Activated CD8-positive, alpha-beta T cell treated with anti-CD3 and anti-CD28 coated beads, Interleukin-2, amount 10 ng/mL, durations not matched to agents 7 days and 5 days (primary cell): ENCODE data around the gene OR14C36. TPM values are rescaled to one million over a fixed set of nuclear protein-coding genes. Genes with fewer than 3 reads are reported as not detected.
"Not testable (repeated sequence)": the region's sequence is repeated elsewhere in the genome, so short reads cannot be mapped to it uniquely, and the experiment has no call there.

ENCODE experiments used
- ATAC-seq: fragments of 150-1000 bp; cut with Tn5 transposase; one replicate; pipeline ENCODE4 v1.10.0; 2021; ENCODE audit warnings: moderate library complexity
- CTCF ChIA-PET: fragments of 350-600 bp; sonication (Branson Sonifier 250); formaldehyde crosslinking; loops from one replicate; lab custom pipeline; 2021; ENCODE audit warnings: antibody characterized with exemption; lab: Charles Lee
- POLR2A ChIA-PET: fragments of 350-600 bp; sonication (Branson Sonifier 250); formaldehyde crosslinking; loops from one replicate; lab custom pipeline; 2021; ENCODE audit warnings: antibody characterized with exemption; lab: Charles Lee
- DNase-seq: peaks from one replicate; pipeline ENCODE4 v3.0.0-alpha.2; 2020
- H3K27ac Mint-ChIP-seq: one replicate; pipeline ENCODE4 v1.8.0; 2021; ENCODE audit warnings: mild to moderate bottlenecking, mixed read lengths
- H3K27me3 Mint-ChIP-seq: one replicate; pipeline ENCODE4 v1.8.0; 2021; ENCODE audit warnings: low read depth, mixed read lengths
- H3K36me3 Mint-ChIP-seq: one replicate; pipeline ENCODE4 v1.8.0; 2021; ENCODE audit warnings: low read depth, mixed read lengths
- H3K4me1 Mint-ChIP-seq: one replicate; pipeline ENCODE4 v1.8.0; 2021; ENCODE audit warnings: low read depth, mixed read lengths
- H3K4me3 Mint-ChIP-seq: one replicate; pipeline ENCODE4 v1.8.0; 2021; ENCODE audit warnings: mild to moderate bottlenecking, mixed read lengths
- H3K9me3 Mint-ChIP-seq: one replicate; pipeline ENCODE4 v1.8.0; 2022; ENCODE audit warnings: mixed read lengths; ENCODE audit not compliant: insufficient read depth
- total RNA-seq, 2 experiments: library from RNA; stranded (reverse); gene quantifications; one replicate each; pipeline ENCODE4 v1.2.3, GENCODE V29; 2021

OR14C36 gene, protein sequence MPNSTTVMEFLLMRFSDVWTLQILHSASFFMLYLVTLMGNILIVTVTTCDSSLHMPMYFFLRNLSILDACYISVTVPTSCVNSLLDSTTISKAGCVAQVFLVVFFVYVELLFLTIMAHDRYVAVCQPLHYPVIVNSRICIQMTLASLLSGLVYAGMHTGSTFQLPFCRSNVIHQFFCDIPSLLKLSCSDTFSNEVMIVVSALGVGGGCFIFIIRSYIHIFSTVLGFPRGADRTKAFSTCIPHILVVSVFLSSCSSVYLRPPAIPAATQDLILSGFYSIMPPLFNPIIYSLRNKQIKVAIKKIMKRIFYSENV
- not detected for total RNA-seq

DNA sequence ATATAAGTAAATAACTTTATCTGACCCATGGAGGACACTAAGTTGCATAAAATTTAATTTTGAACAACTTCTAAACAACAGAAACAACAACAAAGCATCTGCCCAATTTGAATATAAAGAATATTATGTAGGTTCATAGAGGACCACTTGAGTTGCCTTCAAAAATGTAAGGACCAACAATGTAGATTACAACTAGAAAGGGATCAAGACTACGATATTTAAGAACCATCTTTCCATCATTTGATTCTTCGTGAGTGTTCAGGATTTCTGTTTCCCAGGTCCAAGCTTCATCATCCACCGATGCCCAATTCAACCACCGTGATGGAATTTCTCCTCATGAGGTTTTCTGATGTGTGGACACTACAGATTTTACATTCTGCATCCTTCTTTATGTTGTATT is at the start of gene OR14C36:
TSS of gene OR14C36 (plus strand) at position 301 of the 400 bp plus-strand sequence. CDS start at position 301, 0 bp downstream.
- no peaks in the 10 kb centered on the region for H3K9me3 Mint-ChIP-seq
- no peaks in the 10 kb centered on the region for H3K4me1 Mint-ChIP-seq
- CTCF ChIA-PET: no interaction called here
- H3K27me3 Mint-ChIP-seq: no peaks in the 10 kb centered on the region
- no peak within 1 kb of the TSS for H3K4me3 Mint-ChIP-seq
- no peaks in the 10 kb centered on the region for H3K36me3 Mint-ChIP-seq
- POLR2A ChIA-PET: no interaction called here
- DNase-seq: no peak
- ATAC-seq: no peak
- no peak within 1 kb of the TSS for H3K27ac Mint-ChIP-seq

DNA sequence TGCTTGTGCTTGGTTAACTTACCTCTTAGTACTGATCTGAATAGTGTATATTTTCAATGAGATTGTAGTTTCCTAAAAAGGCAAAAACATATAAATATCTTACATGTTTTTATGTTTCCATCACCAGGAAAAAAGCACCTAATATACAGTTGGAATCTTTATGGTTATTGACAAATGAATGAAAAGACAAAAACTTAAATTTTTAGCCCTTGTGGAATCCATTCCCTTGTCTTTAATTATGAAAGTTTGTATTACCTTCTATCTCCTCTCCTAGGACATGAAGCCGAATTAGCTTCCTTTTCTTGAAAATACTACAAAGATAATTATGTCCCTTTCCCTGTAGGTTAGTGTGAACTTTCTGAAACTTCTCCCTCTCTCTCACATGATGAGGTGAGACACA is 45.3 kb upstream of the OR14C36 start, which contains the start of gene OR2T12:
TSS of gene OR2T12 (minus strand) at position 101 of the 400 bp plus-strand sequence. CDS start 7,846 bp downstream, outside the sequence.
- DNase-seq: no peak
- no peaks in the 10 kb centered on the region for H3K9me3 Mint-ChIP-seq
- CTCF ChIA-PET: no interaction called here
- H3K4me3 Mint-ChIP-seq: no peak within 1 kb of the TSS
- no peak for ATAC-seq
- no peak within 1 kb of the TSS for H3K27ac Mint-ChIP-seq
- H3K4me1 Mint-ChIP-seq: no peaks in the 10 kb centered on the region
- no peaks in the 10 kb centered on the region for H3K36me3 Mint-ChIP-seq
- POLR2A ChIA-PET: no interaction called here
- H3K27me3 Mint-ChIP-seq: no peaks in the 10 kb centered on the region

DNA sequence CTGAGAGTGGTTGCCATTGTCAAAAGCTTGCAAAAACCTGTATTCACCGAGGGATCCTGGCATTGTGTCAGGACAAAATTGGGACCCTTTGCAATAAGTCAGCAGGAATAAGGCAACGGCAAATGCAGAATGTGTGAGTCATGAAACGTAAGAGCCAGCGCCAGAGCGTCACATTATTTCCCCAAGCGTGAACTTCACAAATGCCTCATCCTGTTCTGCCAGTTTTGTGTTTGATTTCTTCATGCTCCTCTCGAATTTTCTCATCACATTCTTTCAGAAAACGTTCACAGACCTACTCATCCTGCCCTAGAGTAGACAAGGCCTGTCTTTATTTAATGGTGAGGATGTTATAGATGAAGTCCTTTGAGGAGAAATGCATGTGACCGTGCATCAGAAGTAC is 42.9 kb upstream of the OR14C36 start:
- H3K4me3 Mint-ChIP-seq, H3K9me3 Mint-ChIP-seq, DNase-seq, H3K4me1 Mint-ChIP-seq, H3K36me3 Mint-ChIP-seq, POLR2A ChIA-PET, CTCF ChIA-PET, ATAC-seq, H3K27ac Mint-ChIP-seq, H3K27me3 Mint-ChIP-seq: not testable (repeated sequence)

DNA sequence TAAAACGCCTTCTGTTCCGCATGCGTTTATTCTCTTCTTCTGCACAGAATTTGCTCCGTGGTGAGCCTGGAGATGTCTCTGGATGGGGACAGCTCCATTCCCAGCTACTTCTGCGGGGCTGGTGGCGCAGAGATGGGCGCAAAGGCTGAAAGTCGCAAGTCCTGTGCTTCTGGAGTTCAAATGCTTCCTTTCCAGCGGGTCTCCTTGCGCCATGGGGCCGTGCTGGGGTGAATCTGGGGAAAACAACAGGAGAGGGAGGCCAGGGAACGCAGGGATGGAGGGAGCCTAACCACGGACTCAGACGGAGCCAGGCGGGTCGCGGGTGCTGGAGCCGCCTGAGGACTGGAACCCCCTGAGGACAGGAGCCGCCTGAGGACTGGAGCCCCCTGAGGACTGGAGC is 42.5 kb upstream of the OR14C36 start:
- DNase-seq: no peak
- Mint-ChIP-seq H3K27ac (no peak overlapping the region), H3K4me1 (no peaks in the 10 kb centered on the region), H3K27me3 (no peaks in the 10 kb centered on the region), H3K9me3 (no peaks in the 10 kb centered on the region), H3K36me3 (no peaks in the 10 kb centered on the region), H3K4me3 (no peak overlapping the region)
- ATAC-seq: no peak
- ChIA-PET POLR2A (no interaction called here), CTCF (no interaction called here)

DNA sequence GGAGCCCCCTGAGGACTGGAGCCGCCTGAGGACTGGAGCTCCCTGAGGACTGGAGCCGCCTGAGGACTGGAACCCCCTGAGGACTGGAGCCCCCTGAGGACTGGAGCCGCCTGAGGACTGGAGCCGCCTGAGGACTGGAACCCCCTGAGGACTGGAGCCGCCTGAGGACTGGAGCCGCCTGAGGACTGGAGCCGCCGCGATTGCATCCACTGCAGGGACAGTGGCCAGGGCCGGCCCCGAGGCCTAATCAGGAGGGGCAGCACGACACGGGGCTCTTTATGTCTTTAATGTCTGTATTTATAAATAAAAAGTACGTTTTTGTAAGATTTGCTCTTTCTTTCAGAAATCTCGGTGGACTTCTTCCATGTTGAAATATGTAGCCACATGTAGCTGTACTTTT is 41.8 kb upstream of the OR14C36 start:
- CTCF ChIA-PET, H3K27ac Mint-ChIP-seq, DNase-seq, H3K36me3 Mint-ChIP-seq, H3K4me1 Mint-ChIP-seq, H3K4me3 Mint-ChIP-seq, H3K9me3 Mint-ChIP-seq, ATAC-seq, H3K27me3 Mint-ChIP-seq, POLR2A ChIA-PET: not testable (repeated sequence)

DNA sequence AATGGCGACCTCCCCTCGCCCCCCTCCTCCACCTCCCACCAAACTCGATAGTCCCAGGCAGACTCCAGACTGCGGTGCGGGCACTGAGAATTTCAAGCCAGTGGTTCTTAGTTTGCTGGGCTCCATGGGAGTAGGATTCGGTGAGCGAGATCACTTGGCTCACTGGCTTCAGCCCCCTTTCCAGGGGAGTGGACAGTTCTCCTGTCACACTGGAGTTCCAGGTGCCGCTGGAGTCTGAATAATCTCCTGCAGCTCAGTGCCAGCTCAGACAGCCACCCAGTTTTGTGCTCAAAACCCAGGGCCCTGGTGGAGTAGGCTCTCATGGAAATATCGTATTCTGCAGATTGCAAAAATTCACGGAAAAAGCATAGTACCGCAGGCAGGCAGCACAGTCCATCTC is 31.8 kb upstream of the OR14C36 start:
- peaks cover 4% of the 10 kb centered on the region for H3K9me3 Mint-ChIP-seq
- ChIA-PET POLR2A (no interaction called here), CTCF (no interaction called here)
- H3K27me3 Mint-ChIP-seq: no peaks in the 10 kb centered on the region
- no peaks in the 10 kb centered on the region for H3K4me1 Mint-ChIP-seq
- no peak overlapping the region for H3K4me3 Mint-ChIP-seq
- DNase-seq (no peak), ATAC-seq (no peak)
- H3K27ac Mint-ChIP-seq: no peak overlapping the region
- no peaks in the 10 kb centered on the region for H3K36me3 Mint-ChIP-seq

DNA sequence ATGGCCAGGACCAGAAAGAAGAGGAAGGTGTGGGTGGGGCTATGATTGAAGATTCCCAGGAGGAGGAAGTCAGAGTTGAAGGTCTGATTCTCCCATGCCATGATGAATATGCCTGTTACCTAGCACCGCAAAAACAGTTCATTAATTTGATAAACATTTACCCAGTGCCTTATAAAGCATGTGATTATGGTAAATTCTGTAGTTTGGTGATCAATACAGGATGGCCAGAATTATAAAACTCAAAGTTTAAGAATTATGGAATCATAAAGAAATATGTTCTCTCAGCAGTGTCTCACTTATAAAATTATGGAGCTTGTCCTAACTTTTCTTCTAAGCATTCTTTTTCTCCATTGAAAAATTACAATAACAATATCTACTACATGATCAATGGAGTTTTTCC is 24.1 kb upstream of the OR14C36 start, which contains the start of gene OR2M7:
TSS of gene OR2M7 (minus strand) at position 101 of the 400 bp plus-strand sequence. CDS start at position 101, 0 bp downstream.
- ChIA-PET POLR2A (no interaction called here), CTCF (no interaction called here)
- no peaks in the 10 kb centered on the region for H3K4me1 Mint-ChIP-seq
- DNase-seq (no peak), ATAC-seq (no peak)
- no peaks in the 10 kb centered on the region for H3K36me3 Mint-ChIP-seq
- H3K4me3 Mint-ChIP-seq: no peak within 1 kb of the TSS
- H3K27me3 Mint-ChIP-seq: no peaks in the 10 kb centered on the region
- H3K27ac Mint-ChIP-seq: no peak within 1 kb of the TSS
- no peaks in the 10 kb centered on the region for H3K9me3 Mint-ChIP-seq

DNA sequence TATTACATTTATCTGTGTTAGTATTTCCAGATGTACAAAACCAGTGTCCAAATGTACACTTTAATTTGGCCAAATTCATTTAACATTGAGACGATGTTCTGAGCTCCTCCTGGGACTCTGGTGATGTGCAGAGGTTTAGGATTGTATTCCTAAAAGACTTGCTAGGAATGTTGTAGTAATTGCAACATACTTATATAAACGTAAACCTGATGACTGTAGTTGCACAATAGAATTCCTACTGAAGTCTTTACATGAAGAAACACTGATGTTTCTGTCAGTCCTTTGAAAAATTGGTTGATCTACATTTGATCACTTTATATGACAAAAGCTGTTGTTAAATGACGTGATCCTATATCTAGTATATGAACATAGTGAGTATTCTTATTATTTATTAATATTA is 5.1 kb upstream of the OR14C36 start:
- ChIA-PET CTCF (no interaction called here), POLR2A (no interaction called here)
- DNase-seq (no peak), ATAC-seq (no peak)
- no peaks in the 10 kb centered on the region for H3K4me1 Mint-ChIP-seq
- no peaks in the 10 kb centered on the region for H3K9me3 Mint-ChIP-seq
- H3K27me3 Mint-ChIP-seq: no peaks in the 10 kb centered on the region
- H3K27ac Mint-ChIP-seq: no peak overlapping the region
- no peak overlapping the region for H3K4me3 Mint-ChIP-seq
- H3K36me3 Mint-ChIP-seq: no peaks in the 10 kb centered on the region

DNA sequence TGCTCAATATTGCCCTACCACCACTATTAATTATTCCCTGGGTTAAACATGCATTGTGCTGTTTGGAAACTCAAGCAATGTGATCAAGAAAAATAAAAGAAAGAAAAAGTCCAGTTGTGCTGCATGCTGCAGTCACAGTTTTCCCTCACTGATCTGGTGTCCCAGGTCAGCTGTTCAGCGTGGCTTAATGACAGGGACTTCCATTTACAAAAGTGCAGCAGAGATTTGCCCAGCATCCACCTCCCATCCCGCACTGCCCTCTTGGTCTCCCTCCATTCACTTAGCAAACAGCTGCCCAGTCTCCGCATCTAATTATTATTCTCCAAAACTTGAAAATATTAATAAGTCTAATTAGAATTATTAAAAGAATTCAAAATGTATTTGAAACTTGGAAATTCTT is 10.8 kb downstream of the OR14C36 start:
- no peak for DNase-seq
- Mint-ChIP-seq H3K4me3 (no peak overlapping the region), H3K27me3 (no peaks in the 10 kb centered on the region), H3K27ac (no peak overlapping the region), H3K36me3 (no peaks in the 10 kb centered on the region), H3K9me3 (no peaks in the 10 kb centered on the region), H3K4me1 (no peaks in the 10 kb centered on the region)
- ATAC-seq: no peak
- CTCF ChIA-PET: no interaction called here
- POLR2A ChIA-PET: no interaction called here

DNA sequence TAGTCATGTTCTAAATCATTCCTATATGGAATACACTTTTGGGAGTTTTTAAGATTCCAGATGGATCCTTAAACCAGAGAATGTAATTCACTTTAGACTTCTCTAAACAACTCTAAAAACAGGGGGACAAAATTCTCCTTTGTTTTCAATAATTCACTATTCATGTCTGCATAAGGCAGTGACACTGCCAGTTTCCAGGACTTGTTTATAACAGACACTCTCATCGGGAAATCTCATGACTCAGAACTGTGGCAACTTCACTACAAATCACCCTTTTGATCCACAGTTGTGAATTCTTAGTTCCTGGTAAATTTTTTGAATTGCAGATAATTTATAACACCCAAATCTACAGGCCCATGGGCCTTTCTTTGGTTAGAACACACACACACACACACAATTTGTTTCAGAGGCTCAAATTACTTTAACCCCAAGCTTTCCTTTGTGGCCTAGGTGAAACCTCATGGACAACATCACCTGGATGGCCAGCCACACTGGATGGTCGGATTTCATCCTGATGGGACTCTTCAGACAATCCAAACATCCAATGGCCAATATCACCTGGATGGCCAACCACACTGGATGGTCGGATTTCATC is 12.6 kb downstream of the OR14C36 start, which contains the start of gene OR2T4:
TSS of gene OR2T4 (plus strand) at position 545 of the 595 bp plus-strand sequence. CDS start at position 545, 0 bp downstream.
- no peaks in the 10 kb centered on the region for H3K27me3 Mint-ChIP-seq
- no peak within 1 kb of the TSS for H3K27ac Mint-ChIP-seq
- no peak within 1 kb of the TSS for H3K4me3 Mint-ChIP-seq
- no peak for DNase-seq
- ChIA-PET CTCF (no interaction called here), POLR2A (no interaction called here)
- H3K9me3 Mint-ChIP-seq: no peaks in the 10 kb centered on the region
- no peaks in the 10 kb centered on the region for H3K36me3 Mint-ChIP-seq
- no peaks in the 10 kb centered on the region for H3K4me1 Mint-ChIP-seq
- ATAC-seq: no peak

DNA sequence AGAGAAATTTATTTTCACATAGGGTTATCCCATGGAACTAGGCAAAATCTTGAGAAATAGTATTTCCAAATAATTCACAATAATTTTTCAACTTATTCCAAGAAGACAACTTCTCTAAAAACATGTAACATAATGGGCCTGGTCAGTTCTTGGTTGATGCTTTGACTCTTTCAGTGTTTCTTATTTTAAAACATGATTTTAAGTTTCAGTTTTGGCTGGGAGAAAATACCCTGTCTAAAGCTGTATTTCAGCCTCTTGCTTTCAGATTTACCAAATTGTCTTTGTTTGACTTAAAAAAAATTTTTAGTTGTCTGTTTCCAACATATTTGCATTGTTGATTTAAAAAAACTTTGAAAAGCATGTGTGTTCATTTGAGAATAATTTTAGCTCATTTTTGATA is 18.0 kb downstream of the OR14C36 start:
- H3K4me1 Mint-ChIP-seq: no peaks in the 10 kb centered on the region
- no peak for ATAC-seq
- no peak overlapping the region for H3K27ac Mint-ChIP-seq
- ChIA-PET POLR2A (no interaction called here), CTCF (interaction anchor here (0.8 kb wide), 1 partner anchor 123 kb away, joined by 4 read pairs; no protein-coding TSS in a partner anchor)
- no peaks in the 10 kb centered on the region for H3K36me3 Mint-ChIP-seq
- H3K27me3 Mint-ChIP-seq: no peaks in the 10 kb centered on the region
- no peaks in the 10 kb centered on the region for H3K9me3 Mint-ChIP-seq
- H3K4me3 Mint-ChIP-seq: no peak overlapping the region
- DNase-seq: no peak

DNA sequence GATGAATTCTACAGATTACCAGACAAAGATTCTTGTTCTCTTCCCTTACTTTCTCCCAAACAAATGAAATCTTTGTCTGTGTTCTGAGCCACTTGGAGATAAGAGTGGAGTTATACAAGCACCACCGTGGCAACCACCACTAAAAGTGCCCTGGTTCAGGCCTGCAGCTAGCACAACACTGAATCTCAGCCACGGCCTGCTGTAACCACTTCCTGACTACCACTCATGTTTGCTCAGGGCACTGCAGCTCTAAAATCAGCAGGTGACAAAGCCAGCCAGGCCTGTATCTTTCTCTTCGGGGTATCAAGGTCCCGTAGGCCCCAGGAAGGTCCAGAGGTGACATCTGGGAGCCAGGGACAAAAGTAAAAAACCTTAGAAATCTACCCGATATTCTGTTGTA is 23.8 kb downstream of the OR14C36 start:
- peak; percentile 22 for DNase-seq
- Mint-ChIP-seq H3K4me3 (no peak overlapping the region), H3K27me3 (no peaks in the 10 kb centered on the region), H3K27ac (no peak overlapping the region), H3K9me3 (no peaks in the 10 kb centered on the region), H3K36me3 (no peaks in the 10 kb centered on the region), H3K4me1 (no peaks in the 10 kb centered on the region)
- ATAC-seq: peak; percentile 33
- CTCF ChIA-PET: no interaction called here
- POLR2A ChIA-PET: no interaction called here
